Measurements from ENCODE around the gene UQCC5.
"Not testable (repeated sequence)": the region's sequence is repeated elsewhere in the genome, so short reads cannot be mapped to it uniquely, and the experiment has no call there.

UQCC5 gene

DNA sequence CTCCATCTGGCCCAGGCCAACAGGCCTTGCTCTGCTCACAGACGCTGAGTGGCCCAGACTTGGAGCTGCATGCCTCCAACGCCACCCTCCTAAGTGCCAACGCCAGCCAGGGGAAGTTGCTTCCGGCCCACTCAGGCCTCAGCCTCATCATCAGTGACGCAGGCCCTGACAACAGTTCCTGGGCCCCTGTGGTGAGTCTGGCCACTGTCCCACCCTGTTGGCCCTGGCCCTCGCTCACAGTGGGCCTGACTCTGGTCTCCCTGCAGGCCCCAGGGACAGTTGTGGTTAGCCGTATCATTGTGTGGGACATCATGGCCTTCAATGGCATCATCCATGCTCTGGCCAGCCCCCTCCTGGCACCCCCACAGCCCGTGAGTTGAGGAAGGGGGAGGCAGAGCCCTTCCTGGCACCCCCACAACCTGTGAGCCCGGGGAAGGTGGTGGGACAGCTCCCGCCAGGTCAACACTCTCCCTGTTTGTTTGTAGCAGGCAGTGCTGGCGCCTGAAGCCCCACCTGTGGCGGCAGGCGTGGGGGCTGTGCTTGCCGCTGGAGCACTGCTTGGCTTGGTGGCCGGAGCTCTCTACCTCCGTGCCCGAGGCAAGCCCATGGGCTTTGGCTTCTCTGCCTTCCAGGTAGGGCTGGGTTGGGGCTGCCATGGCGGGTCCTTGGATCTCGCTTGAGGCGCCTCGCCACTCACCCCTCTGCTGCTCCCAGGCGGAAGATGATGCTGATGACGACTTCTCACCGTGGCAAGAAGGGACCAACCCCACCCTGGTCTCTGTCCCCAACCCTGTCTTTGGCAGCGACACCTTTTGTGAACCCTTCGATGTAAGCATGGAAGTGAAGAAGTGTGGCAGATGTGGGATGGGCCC is 12.8 kb upstream of the UQCC5 start:
- DNase-seq: no peak

DNA sequence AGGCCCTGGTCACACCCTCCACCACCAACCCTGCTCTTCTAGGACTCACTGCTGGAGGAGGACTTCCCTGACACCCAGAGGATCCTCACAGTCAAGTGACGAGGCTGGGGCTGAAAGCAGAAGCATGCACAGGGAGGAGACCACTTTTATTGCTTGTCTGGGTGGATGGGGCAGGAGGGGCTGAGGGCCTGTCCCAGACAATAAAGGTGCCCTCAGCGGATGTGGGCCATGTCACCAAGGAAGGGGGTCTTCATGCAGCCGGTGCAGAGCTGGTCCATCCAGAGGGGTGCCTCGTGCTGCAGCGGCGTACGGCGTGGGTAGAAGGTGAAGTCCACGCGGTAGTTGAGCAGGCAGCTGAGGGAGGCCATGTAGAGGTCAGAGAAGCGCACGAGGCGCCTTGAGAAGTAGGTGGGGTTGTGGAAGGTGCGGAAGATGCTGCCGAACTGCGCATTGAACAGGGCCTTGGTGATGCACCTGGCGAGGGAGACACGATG is 12.1 kb upstream of the UQCC5 start:
- DNase-seq: no peak

- peak; percentile 89 for DNase-seq
Observed at GRCh38 chr3:52524752-52525679, 11.4 kb upstream of the UQCC5 start.

DNA sequence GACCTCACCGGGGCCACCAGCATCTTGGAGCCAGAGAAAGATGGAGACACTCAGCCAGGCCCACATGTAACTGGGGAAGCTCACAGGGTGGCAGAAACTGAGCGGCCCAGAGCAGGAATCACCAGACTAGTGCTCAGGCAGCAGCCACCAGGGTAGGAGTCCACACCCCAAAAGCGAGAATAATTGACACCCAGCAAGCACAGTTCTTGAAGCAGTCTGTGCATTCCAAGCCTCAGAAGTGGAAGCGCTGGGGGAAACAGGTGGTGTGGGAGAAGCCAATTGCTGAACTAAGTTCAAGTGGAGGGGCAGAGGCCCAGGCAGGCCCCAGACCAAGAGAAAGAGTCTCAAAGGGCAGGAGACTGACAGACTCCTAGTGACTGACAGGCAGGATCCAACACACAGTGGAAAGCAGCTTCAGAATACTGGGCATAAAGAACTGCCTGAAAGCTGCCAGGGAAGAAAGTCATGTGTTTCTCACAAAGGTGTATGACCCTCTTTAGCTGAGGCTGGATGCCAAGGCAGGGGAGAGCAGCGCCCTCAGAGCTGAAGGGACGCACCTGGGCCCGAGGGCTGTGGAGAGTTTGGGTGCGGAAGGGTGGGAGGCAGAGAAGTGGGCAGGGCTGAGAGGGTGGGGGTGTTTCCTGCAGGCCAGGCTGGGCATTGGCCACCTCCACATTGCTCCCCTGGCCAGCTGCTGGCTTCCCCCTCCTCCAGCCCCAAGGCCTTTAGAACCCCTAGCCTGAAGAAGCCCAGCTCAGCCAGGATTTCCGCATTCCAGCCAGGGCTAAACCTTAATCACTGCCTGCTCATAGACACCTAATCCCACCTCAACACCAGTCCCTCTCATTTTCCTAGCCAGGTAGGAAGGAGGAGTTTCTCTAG is 10.5 kb upstream of the UQCC5 start:
- no peak for DNase-seq

GRCh38 chr3:52526671-52527038 is 9.8 kb upstream of the UQCC5 start:
- DNase-seq: not testable (repeated sequence)

GRCh38 chr3:52527039-52527731 is 9.2 kb upstream of the UQCC5 start:
- no peak for DNase-seq

DNA sequence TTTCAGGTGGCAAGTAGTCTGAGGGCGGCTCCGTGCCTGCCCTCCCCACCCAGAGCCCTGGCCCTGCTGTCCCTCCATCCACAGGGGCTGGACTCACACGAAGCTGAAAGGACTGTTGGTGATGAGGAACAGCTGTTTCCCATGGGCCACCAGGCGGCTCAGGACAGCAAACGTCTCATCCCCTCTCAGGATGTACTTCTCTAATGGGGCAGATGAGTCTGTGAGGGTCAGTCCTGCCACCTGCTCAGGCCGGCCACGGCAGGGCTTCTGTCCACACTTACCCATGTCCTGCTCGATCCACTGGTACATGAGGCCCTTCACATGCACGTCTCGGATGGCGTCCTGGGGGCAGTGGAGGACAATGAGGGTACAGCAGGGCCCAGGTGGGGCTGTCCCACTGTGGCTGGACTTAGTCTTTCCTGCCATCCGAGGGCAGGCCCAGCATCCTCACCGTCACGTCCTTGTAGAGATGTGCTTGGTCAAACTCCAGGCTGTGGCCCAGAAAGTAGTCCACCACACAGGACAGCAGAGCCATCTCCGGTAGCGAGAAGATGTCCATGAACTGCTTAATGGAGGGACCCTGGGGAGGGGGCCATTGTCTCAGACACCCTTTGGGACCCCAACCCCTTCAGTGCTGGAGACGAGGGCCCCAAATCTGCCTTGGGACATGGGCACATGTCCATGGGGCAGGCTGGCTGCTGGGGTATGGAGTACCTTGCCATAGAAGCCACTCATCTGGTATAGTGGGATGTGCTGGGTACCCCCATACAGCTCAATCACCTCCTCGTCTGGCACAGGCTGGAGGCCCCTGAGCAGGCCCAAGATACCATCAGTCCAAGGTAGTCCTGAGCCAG is 8.4 kb upstream of the UQCC5 start:
- DNase-seq: no peak

GRCh38 chr3:52528586-52529375 is 7.6 kb upstream of the UQCC5 start:
- DNase-seq: no peak

DNA sequence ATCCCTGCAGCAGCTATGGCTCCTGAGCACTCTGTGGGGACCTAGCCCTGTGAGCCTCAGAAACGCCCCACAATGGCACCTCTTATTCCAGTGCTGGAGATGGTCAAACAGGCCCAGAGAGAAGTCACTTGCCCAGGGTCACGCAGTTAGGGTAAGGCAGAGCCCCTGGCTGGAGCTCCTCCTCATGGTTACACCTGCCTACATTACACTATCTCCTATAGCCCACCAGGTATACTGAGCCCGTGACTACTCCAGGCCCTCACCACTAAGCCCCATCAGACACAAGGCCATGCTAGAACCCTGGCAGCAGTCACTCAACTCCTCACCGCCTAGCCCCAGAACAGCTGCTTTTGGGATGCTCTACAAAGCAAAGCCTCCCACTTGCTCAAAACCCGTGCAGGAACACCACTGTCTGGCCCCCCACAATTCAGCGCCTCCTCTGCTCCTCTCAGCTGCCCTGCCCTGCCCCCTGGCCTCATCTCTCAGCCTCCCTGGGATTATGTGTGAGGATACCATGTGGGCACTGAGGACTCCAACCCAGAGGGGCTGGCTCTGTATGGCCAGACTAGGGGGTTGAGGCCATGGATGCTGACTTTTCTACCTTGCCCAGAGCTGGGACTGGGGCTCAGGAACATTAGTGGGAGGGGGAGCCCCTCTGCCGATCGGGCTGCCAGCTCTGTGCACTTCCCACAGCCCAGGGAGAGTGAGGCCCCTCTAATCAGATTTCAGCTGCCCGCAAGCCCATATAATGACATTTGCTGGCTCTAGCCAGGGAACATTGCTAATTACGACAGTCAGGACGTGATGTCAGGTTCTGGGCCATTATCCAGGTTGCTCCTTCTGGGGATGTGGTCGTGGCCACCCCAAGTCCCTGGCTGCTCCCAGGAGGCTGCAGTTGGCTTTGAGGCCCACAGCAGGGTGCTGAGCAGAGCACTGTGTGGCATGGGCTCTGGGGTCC is 6.8 kb upstream of the UQCC5 start:
- DNase-seq: no peak

DNA sequence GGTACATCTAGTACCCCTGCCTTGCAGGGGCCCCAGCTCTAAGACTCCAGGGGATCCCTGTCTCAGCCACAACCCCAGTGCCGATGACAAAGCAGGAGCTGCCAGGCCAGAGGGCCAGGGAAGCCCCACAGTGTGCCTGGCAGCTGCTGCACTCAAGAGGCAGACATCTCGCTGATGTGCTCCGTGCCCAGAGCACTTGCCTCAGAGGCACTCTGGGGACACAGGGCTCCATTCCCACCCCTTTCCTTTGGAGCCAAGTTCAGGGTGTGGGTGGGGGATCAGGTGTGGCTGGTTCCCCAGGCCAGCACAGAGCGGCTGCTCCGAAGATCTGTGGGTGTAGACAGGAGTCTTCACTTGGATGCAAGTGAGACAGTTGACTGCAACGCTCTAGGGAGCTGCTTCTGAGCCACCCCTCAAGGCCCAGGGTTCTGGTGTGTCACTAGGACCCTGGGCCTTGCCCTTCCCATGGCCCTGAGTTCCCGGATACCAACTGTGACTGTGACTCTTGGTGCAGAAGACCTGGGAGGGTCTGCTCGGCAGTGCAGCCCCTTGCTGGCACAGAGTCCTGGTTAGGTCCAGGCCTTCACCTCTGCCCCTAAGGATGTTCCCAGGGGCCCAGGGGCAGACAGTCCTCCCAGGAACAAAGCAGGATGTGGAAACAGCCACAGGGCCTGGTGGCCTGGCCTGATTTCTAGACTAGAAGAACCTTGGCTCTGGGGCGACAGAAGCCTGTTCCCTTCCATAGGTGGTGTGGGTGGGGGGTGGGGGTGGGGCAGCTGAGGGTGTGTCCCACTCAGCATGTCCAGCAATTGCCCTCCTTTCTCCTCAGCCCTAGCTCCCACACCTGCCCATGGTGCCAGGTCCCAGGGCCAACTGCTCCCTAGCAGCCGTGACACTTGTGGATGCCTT is 5.2 kb upstream of the UQCC5 start:
- no peak for DNase-seq

GRCh38 chr3:52531860-52532516 is 4.4 kb upstream of the UQCC5 start:
- DNase-seq: no peak

GRCh38 chr3:52532517-52532837 is 3.9 kb upstream of the UQCC5 start:
- peak; percentile 10 for DNase-seq

DNA sequence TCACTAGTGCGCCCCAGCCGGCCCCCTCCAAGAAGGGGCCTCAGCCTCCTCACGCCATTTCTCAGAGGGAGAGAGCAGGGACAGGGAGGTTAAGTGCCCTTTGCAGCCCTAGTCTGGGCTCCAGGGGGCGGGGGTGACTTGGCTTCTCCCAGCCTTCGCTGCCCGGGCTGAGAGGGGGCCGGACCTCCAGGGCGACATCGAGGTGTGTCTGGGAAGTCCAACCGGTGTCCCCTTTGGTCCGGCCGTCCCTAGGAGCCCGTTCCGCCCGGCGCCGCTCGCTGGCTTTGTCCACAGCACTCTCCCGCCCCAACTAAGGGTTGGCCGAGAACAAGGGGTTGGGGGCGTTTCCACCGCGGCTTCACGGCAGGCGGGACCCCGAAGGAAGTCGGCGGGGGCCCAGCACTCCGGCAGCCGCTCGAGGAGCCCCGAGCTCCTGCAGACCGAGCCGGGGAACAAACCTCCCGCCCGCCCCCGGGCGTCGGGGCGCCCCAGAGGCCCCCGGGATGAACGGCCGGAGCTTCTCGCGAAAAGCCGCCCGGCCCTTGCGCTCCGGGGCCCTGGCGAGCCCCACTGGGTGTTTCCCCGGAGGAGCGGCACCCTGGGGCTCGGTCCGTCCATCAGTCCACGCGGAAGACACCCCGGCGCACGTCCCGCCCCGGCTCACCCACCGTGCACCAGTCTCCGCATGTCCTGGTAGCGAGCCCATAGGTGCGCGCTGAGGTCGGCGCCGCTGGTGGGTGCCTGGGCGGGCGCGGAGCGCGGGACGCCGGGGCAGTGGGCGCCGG is 3.4 kb upstream of the UQCC5 start:
- no peak for DNase-seq

DNA sequence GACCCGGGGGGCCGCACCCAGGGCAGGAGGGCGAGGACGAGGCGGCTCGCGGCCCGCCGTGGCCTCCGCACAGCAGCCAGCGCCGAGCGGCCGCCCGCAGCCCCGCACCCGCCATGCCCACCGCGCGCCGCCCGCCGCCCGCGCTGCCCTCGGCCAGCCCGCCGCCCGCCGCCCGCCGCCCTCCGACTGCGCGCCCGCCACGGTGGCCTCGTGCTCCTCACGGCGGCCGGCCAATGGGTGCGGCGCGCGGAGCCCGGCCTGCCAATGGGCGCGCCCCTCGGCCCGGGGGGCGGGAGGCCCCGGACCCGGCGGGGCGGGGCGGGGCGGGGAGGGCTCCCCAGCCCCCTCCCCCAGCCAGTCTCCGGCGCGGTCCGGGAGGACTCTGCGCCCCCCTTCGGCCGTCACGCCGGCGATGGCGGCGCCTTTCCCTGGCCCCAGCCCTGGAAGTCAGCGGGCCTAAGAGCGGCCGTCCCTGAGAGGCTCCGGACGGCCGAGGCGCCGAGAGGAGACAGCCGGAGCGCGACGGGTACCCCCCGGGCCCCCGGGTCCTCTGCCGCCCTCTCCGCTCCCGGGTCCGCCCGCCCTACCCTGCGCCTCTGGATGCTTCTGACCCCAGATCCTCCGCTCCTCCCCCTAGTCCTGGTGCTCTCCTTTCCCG is 2.7 kb upstream of the UQCC5 start, which contains the start of gene NT5DC2:
Gene NT5DC2, minus strand, starts transcription at position 235 of the 658 bp plus-strand sequence. Its CDS starts 120 bp downstream, at position 115.
- DNase-seq: peak; percentile 73

GRCh38 chr3:52534281-52535183 is 1.9 kb upstream of the UQCC5 start:
- DNase-seq: peak; percentile 42
